GM12864 (cell line): ENCODE results near the gene PYCR2.
A peak's percentile ranks its signal among the peaks of the same experiment; 100 is the strongest.

Source experiments
- DNase-seq: peaks from one replicate; pipeline ENCODE4 v3.0.0-alpha.2; 2011; ENCODE audit warnings: low read depth
- H3K4me3 ChIP-seq: 2 replicates; pipeline ENCODE4 v1.5.1; 2011; ENCODE audit warnings: mild to moderate bottlenecking, low read depth, low read length, control low read depth
- CTCF ChIP-seq: IDR thresholded peaks from 2 replicates; pipeline ENCODE4 v1.5.1; 2011; ENCODE audit warnings: low read depth, mild to moderate bottlenecking, moderate library complexity, low read length, control low read depth, inconsistent platforms; ENCODE audit errors: missing control alignments

Gene PYCR2

GRCh38 chr1:225928186-225929175 lies 4.4 kb upstream of the PYCR2 start:
- no peak overlapping the region for H3K4me3 ChIP-seq
- no peak for TF ChIP-seq CTCF
- DNase-seq = no peak

GRCh38 chr1:225926551-225927113 lies 2.6 kb upstream of the PYCR2 start:
- TF ChIP-seq CTCF = no peak
- DNase-seq = no peak
- no peak overlapping the region for H3K4me3 ChIP-seq

- no peak for TF ChIP-seq CTCF
- no peak for DNase-seq
Observed at GRCh38 chr1:225923381-225923691, 714 bp downstream of the PYCR2 start.

GRCh38 chr1:225921734-225922709 lies 2.0 kb downstream of the PYCR2 start:
- DNase-seq = no peak
- TF ChIP-seq CTCF = no peak
- no peak overlapping the region for H3K4me3 ChIP-seq

More at GRCh38 chr1:225923381-225923691, 714 bp downstream of the PYCR2 start:
- peak overlapping the region; percentile 91 for H3K4me3 ChIP-seq

- no peak for DNase-seq
- no peak overlapping the region for H3K4me3 ChIP-seq
- no peak for TF ChIP-seq CTCF
Observed at GRCh38 chr1:225919906-225920305, 4.1 kb downstream of the PYCR2 start.

- no peak for DNase-seq
- no peak overlapping the region for H3K4me3 ChIP-seq
- TF ChIP-seq CTCF = no peak
Observed at GRCh38 chr1:225918280-225918679, 5.8 kb downstream of the PYCR2 start.
